WTC11 (cell line): ENCODE data around the gene ZNRF1. TPM values are rescaled to one million over a fixed set of nuclear protein-coding genes. Genes with fewer than 3 reads are reported as not detected.

ENCODE experiments used
- ATAC-seq: fragments of 200-7000 bp; cut with Tn5 transposase; 2 replicates; pipeline ENCODE4 v1.10.0; 2021; ENCODE audit warnings: mild to moderate bottlenecking, moderate library complexity
- CTCF ChIA-PET: fragments of 300-600 bp; sonication (Branson Sonifier 250); formaldehyde crosslinking; loops from one replicate; lab custom pipeline; 2021; ENCODE audit warnings: antibody characterized with exemption; lab: Charles Lee
- POLR2A ChIA-PET: fragments of 350-600 bp; sonication (Branson Sonifier 250); formaldehyde crosslinking; loops from one replicate; lab custom pipeline; 2021; ENCODE audit warnings: antibody characterized with exemption; lab: Charles Lee
- DNase-seq: peaks from one replicate; pipeline ENCODE4 v3.0.0; 2021; ENCODE audit warnings: low spot score
- H3K27ac Mint-ChIP-seq: 2 replicates; pipeline ENCODE4 v1.8.0; 2021; ENCODE audit warnings: mixed read lengths
- H3K27me3 Mint-ChIP-seq: 2 replicates; pipeline ENCODE4 v1.8.0; 2021; ENCODE audit warnings: low read depth, mild to moderate bottlenecking, moderate library complexity, mixed read lengths
- H3K36me3 Mint-ChIP-seq: 2 replicates; pipeline ENCODE4 v1.8.0; 2021; ENCODE audit warnings: mixed read lengths
- H3K4me1 Mint-ChIP-seq: 2 replicates; pipeline ENCODE4 v1.8.0; 2022; ENCODE audit warnings: mixed read lengths
- H3K4me3 Mint-ChIP-seq: 2 replicates; pipeline ENCODE4 v1.8.0; 2021; ENCODE audit warnings: mild to moderate bottlenecking, moderate library complexity, mixed read lengths
- H3K9me3 Mint-ChIP-seq: 2 replicates; pipeline ENCODE4 v1.8.0; 2021; ENCODE audit warnings: mixed read lengths
- CREB1 ChIP-seq: sonication (generic); formaldehyde crosslinking; IDR thresholded peaks from 2 replicates; pipeline ENCODE4 v1.8.0; 2023; ENCODE audit warnings: mild to moderate bottlenecking, missing genetic modification reagents
- EMX1 ChIP-seq: fragments of 250-450 bp; sonication (Bioruptor Pico); IDR thresholded peaks from 2 replicates; pipeline ENCODE4 v1.8.0; 2021; ENCODE audit warnings: mild to moderate bottlenecking
- ETV6 ChIP-seq: sonication (generic); formaldehyde crosslinking; IDR thresholded peaks from 2 replicates; pipeline ENCODE4 v1.8.1; 2022; ENCODE audit warnings: mild to moderate bottlenecking, missing genetic modification reagents
- HMGA2 ChIP-seq: fragments of 250-450 bp; sonication (Bioruptor Pico); IDR thresholded peaks from 2 replicates; pipeline ENCODE4 v1.4.0; 2021; ENCODE audit warnings: mild to moderate bottlenecking, moderate library complexity
- SMAD3 ChIP-seq: sonication (generic); formaldehyde crosslinking; IDR thresholded peaks from 2 replicates; pipeline ENCODE4 v1.8.0; 2022; ENCODE audit warnings: missing genetic modification reagents, mild to moderate bottlenecking, borderline replicate concordance
- TCF7 ChIP-seq: sonication (generic); formaldehyde crosslinking; IDR thresholded peaks from 2 replicates; pipeline ENCODE4 v1.8.0; 2022; ENCODE audit warnings: mild to moderate bottlenecking, low read depth, missing genetic modification reagents, moderate library complexity
- ZBTB43 ChIP-seq: sonication (generic); formaldehyde crosslinking; IDR thresholded peaks from 2 replicates; pipeline ENCODE4 v1.8.1; 2023; ENCODE audit warnings: mild to moderate bottlenecking, missing genetic modification reagents
- ZNF232 ChIP-seq: sonication (generic); formaldehyde crosslinking; IDR thresholded peaks from 2 replicates; pipeline ENCODE4 v1.8.0; 2022; ENCODE audit warnings: mild to moderate bottlenecking, missing genetic modification reagents
- ZNF396 ChIP-seq: fragments of 250-450 bp; sonication (Bioruptor Pico); IDR thresholded peaks from 2 replicates; pipeline ENCODE4 v1.8.0; 2021; ENCODE audit warnings: mild to moderate bottlenecking, moderate library complexity, borderline replicate concordance
- ZNF671 ChIP-seq: fragments of 250-450 bp; sonication (Bioruptor Pico); IDR thresholded peaks from 2 replicates; pipeline ENCODE4 v1.8.0; 2021; ENCODE audit warnings: mild to moderate bottlenecking
- total RNA-seq: library from RNA; stranded (reverse); gene quantifications from 3 replicates; pipeline ENCODE4 v1.2.3, GENCODE V29; 2021
- TF ChIP-seq, protein P1 (sequence below): sonication (generic); formaldehyde crosslinking; conservative IDR thresholded peaks from 2 replicates; pipeline ENCODE4 v1.8.1; 2023; ENCODE audit warnings: mild to moderate bottlenecking, low read depth, missing genetic modification reagents, moderate library complexity
- TF ChIP-seq, protein P2 (sequence below): sonication (generic); formaldehyde crosslinking; IDR thresholded peaks from 2 replicates; pipeline ENCODE4 v1.8.0; 2023; ENCODE audit warnings: missing genetic modification reagents, mild to moderate bottlenecking, borderline replicate concordance
- TF ChIP-seq, protein P3 (sequence below): fragments of 200-600 bp; IDR thresholded peaks from 2 replicates; pipeline ENCODE4 v1.8.0; 2022; ENCODE audit warnings: antibody characterized with exemption
- TF ChIP-seq, protein P4 (sequence below): sonication (generic); formaldehyde crosslinking; IDR thresholded peaks from 2 replicates; pipeline ENCODE4 v1.8.0; 2022; ENCODE audit warnings: mild to moderate bottlenecking, missing genetic modification reagents

The ZNRF1 gene
- total RNA-seq, 1 experiment from 2014 or later = 47.6 TPM

- ChIA-PET POLR2A (no interaction called here), CTCF (no interaction called here)
- H3K9me3 Mint-ChIP-seq = peaks cover 29% of the 10 kb centered on the region
- peaks cover 31% of the 10 kb centered on the region for H3K36me3 Mint-ChIP-seq
- H3K27ac Mint-ChIP-seq = 0 out of 2 replicates have a peak overlapping the region, but pooled peaks have one; percentile 75
- TF ChIP-seq ETV6 (CRISPR knock-in tag) (no peak), CREB1 (CRISPR knock-in tag) (no peak), HMGA2 (CRISPR knock-in tag) (peak; percentile 12; the same call in 1 of the 2 replicates), ZNF232 (CRISPR knock-in tag) (no peak)
- TF ChIP-seq, protein P1, sequence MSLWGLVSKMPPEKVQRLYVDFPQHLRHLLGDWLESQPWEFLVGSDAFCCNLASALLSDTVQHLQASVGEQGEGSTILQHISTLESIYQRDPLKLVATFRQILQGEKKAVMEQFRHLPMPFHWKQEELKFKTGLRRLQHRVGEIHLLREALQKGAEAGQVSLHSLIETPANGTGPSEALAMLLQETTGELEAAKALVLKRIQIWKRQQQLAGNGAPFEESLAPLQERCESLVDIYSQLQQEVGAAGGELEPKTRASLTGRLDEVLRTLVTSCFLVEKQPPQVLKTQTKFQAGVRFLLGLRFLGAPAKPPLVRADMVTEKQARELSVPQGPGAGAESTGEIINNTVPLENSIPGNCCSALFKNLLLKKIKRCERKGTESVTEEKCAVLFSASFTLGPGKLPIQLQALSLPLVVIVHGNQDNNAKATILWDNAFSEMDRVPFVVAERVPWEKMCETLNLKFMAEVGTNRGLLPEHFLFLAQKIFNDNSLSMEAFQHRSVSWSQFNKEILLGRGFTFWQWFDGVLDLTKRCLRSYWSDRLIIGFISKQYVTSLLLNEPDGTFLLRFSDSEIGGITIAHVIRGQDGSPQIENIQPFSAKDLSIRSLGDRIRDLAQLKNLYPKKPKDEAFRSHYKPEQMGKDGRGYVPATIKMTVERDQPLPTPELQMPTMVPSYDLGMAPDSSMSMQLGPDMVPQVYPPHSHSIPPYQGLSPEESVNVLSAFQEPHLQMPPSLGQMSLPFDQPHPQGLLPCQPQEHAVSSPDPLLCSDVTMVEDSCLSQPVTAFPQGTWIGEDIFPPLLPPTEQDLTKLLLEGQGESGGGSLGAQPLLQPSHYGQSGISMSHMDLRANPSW (CRISPR knock-in tag) = no peak
- ATAC-seq (no peak), DNase-seq (no peak)
- H3K27me3 Mint-ChIP-seq = no peaks in the 10 kb centered on the region
- H3K4me1 Mint-ChIP-seq = peaks cover 16% of the 10 kb centered on the region
- no peak overlapping the region for H3K4me3 Mint-ChIP-seq
These were observed 23.7 kb downstream of the ZNRF1 start for GRCh38 chr16:75022567-75022966.

DNA sequence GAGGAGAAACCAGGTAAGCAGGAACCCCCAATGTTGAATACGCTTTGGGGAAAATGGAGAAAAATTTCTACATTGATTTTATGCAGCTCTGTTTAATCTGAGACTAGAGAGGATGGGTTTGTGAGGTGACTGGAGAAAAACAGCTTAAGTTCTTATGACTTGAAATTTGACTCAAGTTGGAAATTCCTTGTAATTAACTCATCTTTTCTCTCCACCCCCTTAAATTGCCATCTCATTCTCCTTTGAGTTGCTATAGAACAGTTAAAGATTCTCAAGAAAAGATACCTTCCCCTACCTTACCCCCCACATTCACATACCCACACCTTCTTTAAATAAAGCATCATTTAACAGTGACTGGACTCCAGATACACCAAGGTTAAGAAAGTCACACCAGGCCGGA is 24.2 kb downstream of the ZNRF1 start:
- Mint-ChIP-seq H3K27me3 (no peaks in the 10 kb centered on the region), H3K9me3 (peaks cover 29% of the 10 kb centered on the region), H3K4me3 (no peak overlapping the region), H3K36me3 (peaks cover 31% of the 10 kb centered on the region), H3K27ac (peak overlapping the region; percentile 8; the same call in 1 of the 2 replicates), H3K4me1 (peaks cover 14% of the 10 kb centered on the region)
- ChIA-PET POLR2A (no interaction called here), CTCF (no interaction called here)
- DNase-seq (no peak), ATAC-seq (no peak)
- no peak for TF ChIP-seq ZBTB43 (CRISPR knock-in tag)
- TF ChIP-seq TCF7 = no peak
- TF ChIP-seq SMAD3 (CRISPR knock-in tag) = no peak
- TF ChIP-seq, protein P2, sequence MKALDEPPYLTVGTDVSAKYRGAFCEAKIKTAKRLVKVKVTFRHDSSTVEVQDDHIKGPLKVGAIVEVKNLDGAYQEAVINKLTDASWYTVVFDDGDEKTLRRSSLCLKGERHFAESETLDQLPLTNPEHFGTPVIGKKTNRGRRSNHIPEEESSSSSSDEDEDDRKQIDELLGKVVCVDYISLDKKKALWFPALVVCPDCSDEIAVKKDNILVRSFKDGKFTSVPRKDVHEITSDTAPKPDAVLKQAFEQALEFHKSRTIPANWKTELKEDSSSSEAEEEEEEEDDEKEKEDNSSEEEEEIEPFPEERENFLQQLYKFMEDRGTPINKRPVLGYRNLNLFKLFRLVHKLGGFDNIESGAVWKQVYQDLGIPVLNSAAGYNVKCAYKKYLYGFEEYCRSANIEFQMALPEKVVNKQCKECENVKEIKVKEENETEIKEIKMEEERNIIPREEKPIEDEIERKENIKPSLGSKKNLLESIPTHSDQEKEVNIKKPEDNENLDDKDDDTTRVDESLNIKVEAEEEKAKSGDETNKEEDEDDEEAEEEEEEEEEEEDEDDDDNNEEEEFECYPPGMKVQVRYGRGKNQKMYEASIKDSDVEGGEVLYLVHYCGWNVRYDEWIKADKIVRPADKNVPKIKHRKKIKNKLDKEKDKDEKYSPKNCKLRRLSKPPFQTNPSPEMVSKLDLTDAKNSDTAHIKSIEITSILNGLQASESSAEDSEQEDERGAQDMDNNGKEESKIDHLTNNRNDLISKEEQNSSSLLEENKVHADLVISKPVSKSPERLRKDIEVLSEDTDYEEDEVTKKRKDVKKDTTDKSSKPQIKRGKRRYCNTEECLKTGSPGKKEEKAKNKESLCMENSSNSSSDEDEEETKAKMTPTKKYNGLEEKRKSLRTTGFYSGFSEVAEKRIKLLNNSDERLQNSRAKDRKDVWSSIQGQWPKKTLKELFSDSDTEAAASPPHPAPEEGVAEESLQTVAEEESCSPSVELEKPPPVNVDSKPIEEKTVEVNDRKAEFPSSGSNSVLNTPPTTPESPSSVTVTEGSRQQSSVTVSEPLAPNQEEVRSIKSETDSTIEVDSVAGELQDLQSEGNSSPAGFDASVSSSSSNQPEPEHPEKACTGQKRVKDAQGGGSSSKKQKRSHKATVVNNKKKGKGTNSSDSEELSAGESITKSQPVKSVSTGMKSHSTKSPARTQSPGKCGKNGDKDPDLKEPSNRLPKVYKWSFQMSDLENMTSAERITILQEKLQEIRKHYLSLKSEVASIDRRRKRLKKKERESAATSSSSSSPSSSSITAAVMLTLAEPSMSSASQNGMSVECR (CRISPR knock-in tag) = no peak
- TF ChIP-seq, protein P3, sequence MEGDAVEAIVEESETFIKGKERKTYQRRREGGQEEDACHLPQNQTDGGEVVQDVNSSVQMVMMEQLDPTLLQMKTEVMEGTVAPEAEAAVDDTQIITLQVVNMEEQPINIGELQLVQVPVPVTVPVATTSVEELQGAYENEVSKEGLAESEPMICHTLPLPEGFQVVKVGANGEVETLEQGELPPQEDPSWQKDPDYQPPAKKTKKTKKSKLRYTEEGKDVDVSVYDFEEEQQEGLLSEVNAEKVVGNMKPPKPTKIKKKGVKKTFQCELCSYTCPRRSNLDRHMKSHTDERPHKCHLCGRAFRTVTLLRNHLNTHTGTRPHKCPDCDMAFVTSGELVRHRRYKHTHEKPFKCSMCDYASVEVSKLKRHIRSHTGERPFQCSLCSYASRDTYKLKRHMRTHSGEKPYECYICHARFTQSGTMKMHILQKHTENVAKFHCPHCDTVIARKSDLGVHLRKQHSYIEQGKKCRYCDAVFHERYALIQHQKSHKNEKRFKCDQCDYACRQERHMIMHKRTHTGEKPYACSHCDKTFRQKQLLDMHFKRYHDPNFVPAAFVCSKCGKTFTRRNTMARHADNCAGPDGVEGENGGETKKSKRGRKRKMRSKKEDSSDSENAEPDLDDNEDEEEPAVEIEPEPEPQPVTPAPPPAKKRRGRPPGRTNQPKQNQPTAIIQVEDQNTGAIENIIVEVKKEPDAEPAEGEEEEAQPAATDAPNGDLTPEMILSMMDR = no peak
- no peak for TF ChIP-seq ZNF396
- TF ChIP-seq, protein P4, sequence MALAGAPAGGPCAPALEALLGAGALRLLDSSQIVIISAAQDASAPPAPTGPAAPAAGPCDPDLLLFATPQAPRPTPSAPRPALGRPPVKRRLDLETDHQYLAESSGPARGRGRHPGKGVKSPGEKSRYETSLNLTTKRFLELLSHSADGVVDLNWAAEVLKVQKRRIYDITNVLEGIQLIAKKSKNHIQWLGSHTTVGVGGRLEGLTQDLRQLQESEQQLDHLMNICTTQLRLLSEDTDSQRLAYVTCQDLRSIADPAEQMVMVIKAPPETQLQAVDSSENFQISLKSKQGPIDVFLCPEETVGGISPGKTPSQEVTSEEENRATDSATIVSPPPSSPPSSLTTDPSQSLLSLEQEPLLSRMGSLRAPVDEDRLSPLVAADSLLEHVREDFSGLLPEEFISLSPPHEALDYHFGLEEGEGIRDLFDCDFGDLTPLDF = no peak
- no peak for TF ChIP-seq ZNF671
- TF ChIP-seq EMX1 = no peak
